ENCODE results near the gene POLK.

Gene POLK

GRCh38 chr5:75522025-75522424, 10.3 kb downstream of the POLK start:
- DNase-seq (ENCODE audit: extremely low read depth, insufficient read length), result no peak
- Histone ChIP-seq H3K27me3 (replicated peaks; ENCODE audit: control insufficient read depth, insufficient read depth, low read length) (no peaks in the 10 kb centered on the region), H3K4me3 (replicated peaks; ENCODE audit: low read depth, low read length) (no peak overlapping the region), H3K36me3 (ENCODE audit: control insufficient read depth, insufficient read depth, low read length) (no peaks in the 10 kb centered on the region; the same call in 1 of the 2 replicates)
- TF ChIP-seq CTCF (IDR thresholded peaks at IDR 0.05; ENCODE audit: insufficient read depth, low read length, poor library complexity, severe bottlenecking), result no peak

GRCh38 chr5:75522542-75522941, 10.9 kb downstream of the POLK start:
- H3K36me3 ChIP-seq (ENCODE audit: control insufficient read depth, insufficient read depth, low read length), result no peaks in the 10 kb centered on the region; the same call in 1 of the 2 replicates
- no peak for DNase-seq (ENCODE audit: extremely low read depth, insufficient read length)
- no peak for TF ChIP-seq CTCF (IDR thresholded peaks at IDR 0.05; ENCODE audit: insufficient read depth, low read length, poor library complexity, severe bottlenecking)
- no peak overlapping the region for H3K4me3 ChIP-seq (replicated peaks; ENCODE audit: low read depth, low read length)
- no peaks in the 10 kb centered on the region for H3K27me3 ChIP-seq (replicated peaks; ENCODE audit: control insufficient read depth, insufficient read depth, low read length)

GRCh38 chr5:75523275-75523674, 11.6 kb downstream of the POLK start:
- Histone ChIP-seq H3K36me3 (ENCODE audit: control insufficient read depth, insufficient read depth, low read length) (no peaks in the 10 kb centered on the region; the same call in 1 of the 2 replicates), H3K4me3 (replicated peaks; ENCODE audit: low read depth, low read length) (no peak overlapping the region), H3K27me3 (replicated peaks; ENCODE audit: control insufficient read depth, insufficient read depth, low read length) (no peaks in the 10 kb centered on the region)
- DNase-seq (ENCODE audit: extremely low read depth, insufficient read length), result no peak
- no peak for TF ChIP-seq CTCF (IDR thresholded peaks at IDR 0.05; ENCODE audit: insufficient read depth, low read length, poor library complexity, severe bottlenecking)

GRCh38 chr5:75524071-75524470, 12.4 kb downstream of the POLK start:
- Histone ChIP-seq H3K4me3 (replicated peaks; ENCODE audit: low read depth, low read length) (peak overlapping the region; percentile 12; the same call in 1 of the 2 replicates), H3K27me3 (replicated peaks; ENCODE audit: control insufficient read depth, insufficient read depth, low read length) (no peaks in the 10 kb centered on the region), H3K36me3 (ENCODE audit: control insufficient read depth, insufficient read depth, low read length) (peaks cover under 1% of the 10 kb centered on the region; the same call in 1 of the 2 replicates)
- no peak for TF ChIP-seq CTCF (IDR thresholded peaks at IDR 0.05; ENCODE audit: insufficient read depth, low read length, poor library complexity, severe bottlenecking)
- peak; percentile 80 for DNase-seq (ENCODE audit: extremely low read depth, insufficient read length)

GRCh38 chr5:75524591-75524990, 12.9 kb downstream of the POLK start:
- Histone ChIP-seq H3K36me3 (ENCODE audit: control insufficient read depth, insufficient read depth, low read length) (peaks cover 2% of the 10 kb centered on the region; the same call in 1 of the 2 replicates), H3K27me3 (replicated peaks; ENCODE audit: control insufficient read depth, insufficient read depth, low read length) (no peaks in the 10 kb centered on the region), H3K4me3 (replicated peaks; ENCODE audit: low read depth, low read length) (no peak overlapping the region; the same call in 1 of the 2 replicates)
- TF ChIP-seq CTCF (IDR thresholded peaks at IDR 0.05; ENCODE audit: insufficient read depth, low read length, poor library complexity, severe bottlenecking), result no peak
- no peak for DNase-seq (ENCODE audit: extremely low read depth, insufficient read length)

GRCh38 chr5:75525344-75525743, 13.7 kb downstream of the POLK start:
- Histone ChIP-seq H3K36me3 (ENCODE audit: control insufficient read depth, insufficient read depth, low read length) (peaks cover 2% of the 10 kb centered on the region; the same call in 1 of the 2 replicates), H3K27me3 (replicated peaks; ENCODE audit: control insufficient read depth, insufficient read depth, low read length) (no peaks in the 10 kb centered on the region), H3K4me3 (replicated peaks; ENCODE audit: low read depth, low read length) (no peak overlapping the region)
- no peak for DNase-seq (ENCODE audit: extremely low read depth, insufficient read length)
- no peak for TF ChIP-seq CTCF (IDR thresholded peaks at IDR 0.05; ENCODE audit: insufficient read depth, low read length, poor library complexity, severe bottlenecking)
